ENCODE data around the gene PLD5.
"Not testable (repeated sequence)": the region's sequence is repeated elsewhere in the genome, so short reads cannot be mapped to it uniquely, and the experiment has no call there.

Gene PLD5

DNA sequence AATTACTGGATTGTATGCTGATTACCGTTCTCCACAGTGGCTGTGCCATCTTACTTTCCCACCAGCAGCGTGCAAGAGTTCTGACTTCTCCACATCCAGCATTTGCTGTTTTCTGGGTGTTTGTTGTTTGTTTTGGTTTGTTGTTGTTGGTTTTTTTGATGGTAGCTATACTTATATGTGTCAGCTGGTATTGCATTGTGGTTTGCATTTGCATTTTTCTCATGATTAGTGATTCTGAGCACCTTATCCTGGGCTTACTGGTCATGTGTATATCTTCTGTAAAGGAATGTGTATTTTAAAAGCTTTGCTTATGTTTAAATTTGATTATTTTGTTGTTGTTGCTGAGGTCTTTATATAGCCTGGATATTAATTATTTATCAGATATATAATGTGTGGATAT, 458.7 kb downstream of the PLD5 start:
- no peak overlapping the region for H3K27ac Mint-ChIP-seq
- TF ChIP-seq, protein P1, sequence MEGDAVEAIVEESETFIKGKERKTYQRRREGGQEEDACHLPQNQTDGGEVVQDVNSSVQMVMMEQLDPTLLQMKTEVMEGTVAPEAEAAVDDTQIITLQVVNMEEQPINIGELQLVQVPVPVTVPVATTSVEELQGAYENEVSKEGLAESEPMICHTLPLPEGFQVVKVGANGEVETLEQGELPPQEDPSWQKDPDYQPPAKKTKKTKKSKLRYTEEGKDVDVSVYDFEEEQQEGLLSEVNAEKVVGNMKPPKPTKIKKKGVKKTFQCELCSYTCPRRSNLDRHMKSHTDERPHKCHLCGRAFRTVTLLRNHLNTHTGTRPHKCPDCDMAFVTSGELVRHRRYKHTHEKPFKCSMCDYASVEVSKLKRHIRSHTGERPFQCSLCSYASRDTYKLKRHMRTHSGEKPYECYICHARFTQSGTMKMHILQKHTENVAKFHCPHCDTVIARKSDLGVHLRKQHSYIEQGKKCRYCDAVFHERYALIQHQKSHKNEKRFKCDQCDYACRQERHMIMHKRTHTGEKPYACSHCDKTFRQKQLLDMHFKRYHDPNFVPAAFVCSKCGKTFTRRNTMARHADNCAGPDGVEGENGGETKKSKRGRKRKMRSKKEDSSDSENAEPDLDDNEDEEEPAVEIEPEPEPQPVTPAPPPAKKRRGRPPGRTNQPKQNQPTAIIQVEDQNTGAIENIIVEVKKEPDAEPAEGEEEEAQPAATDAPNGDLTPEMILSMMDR (IDR thresholded peaks at IDR 0.05): no peak
- no peak for DNase-seq
- peaks cover 4% of the 10 kb centered on the region for H3K27me3 Mint-ChIP-seq (ENCODE audit: low read depth, poor library complexity)
- H3K36me3 Mint-ChIP-seq (ENCODE audit: low read depth): no peaks in the 10 kb centered on the region
- no peaks in the 10 kb centered on the region for H3K9me3 Mint-ChIP-seq
- no peak overlapping the region for H3K4me3 Mint-ChIP-seq
- H3K4me1 Mint-ChIP-seq: no peaks in the 10 kb centered on the region

DNA sequence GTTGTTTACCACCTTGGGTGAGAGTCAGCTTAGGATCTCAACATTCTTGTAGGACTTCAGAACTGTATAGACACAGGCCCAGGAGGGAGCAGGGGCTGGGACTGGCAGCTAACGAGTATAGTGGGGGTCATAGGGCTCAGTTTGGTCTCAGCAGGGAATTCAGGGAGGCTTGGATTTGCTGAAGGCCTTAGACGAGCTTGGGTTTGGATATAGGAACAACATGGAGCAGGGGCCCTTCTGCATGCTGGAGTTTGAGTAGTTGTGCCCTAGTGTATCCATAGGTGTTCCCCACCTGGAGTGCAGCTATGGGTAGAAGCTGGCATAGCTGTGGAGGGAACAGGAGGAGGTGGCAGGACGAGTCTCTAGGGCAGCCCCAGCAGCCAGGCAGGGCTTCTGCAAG, 462.2 kb downstream of the PLD5 start:
- no peak overlapping the region for H3K27ac Mint-ChIP-seq
- no peak for DNase-seq
- peaks cover 6% of the 10 kb centered on the region for H3K27me3 Mint-ChIP-seq (ENCODE audit: low read depth, poor library complexity)
- TF ChIP-seq, protein P1 (IDR thresholded peaks at IDR 0.05): no peak
- H3K4me3 Mint-ChIP-seq: no peak overlapping the region
- H3K4me1 Mint-ChIP-seq: no peaks in the 10 kb centered on the region
- no peaks in the 10 kb centered on the region for H3K36me3 Mint-ChIP-seq (ENCODE audit: low read depth)
- H3K9me3 Mint-ChIP-seq: no peaks in the 10 kb centered on the region

DNA sequence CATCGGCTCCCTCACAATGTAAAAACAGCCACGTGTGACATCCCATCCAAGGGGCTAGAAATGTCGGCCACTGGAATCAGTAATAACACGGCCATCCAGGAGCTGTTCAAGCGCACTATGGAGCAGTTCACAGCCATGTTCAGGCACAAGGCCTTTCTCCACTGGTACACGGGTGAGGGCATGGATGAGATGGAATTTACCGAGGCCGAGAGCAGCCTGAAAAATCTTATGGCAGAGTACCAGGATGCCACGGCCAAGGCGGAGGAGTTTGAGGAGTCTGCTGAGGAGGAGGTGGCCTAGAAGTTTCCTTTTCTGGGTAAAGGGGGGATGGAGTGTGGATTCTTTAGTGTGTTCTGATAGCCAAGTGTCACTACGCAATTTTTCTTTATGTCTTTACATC, 464.5 kb downstream of the PLD5 start:
- Mint-ChIP-seq H3K36me3 (ENCODE audit: low read depth) (no peaks in the 10 kb centered on the region), H3K27me3 (ENCODE audit: low read depth, poor library complexity) (peaks cover 2% of the 10 kb centered on the region), H3K9me3 (no peaks in the 10 kb centered on the region), H3K4me1 (peaks cover 16% of the 10 kb centered on the region), H3K27ac (no peak overlapping the region), H3K4me3 (no peak overlapping the region)
- no peak for DNase-seq
- TF ChIP-seq, protein P1 (IDR thresholded peaks at IDR 0.05): no peak

DNA sequence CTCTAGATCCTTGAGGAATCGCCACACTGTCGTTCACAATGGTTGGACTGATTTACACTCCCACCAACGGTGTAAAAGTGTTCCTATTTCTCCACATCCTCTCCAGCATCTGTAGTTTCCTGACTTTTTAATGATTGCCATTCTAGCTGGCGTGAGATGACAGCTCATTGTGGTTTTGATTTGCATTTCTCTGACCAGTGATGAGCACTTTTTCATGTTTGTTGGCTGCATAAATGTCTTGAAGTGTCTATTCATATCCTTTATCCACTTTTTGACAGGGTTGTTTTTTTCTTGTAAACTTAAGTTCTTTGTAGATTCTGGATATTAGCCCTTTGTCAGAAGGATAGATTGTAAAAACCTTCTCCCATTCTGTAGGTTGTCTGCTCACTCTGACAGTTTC, 465.9 kb downstream of the PLD5 start:
- not testable (repeated sequence) for H3K9me3 Mint-ChIP-seq; H3K36me3 Mint-ChIP-seq (ENCODE audit: low read depth); DNase-seq; H3K27me3 Mint-ChIP-seq (ENCODE audit: low read depth, poor library complexity); H3K27ac Mint-ChIP-seq; H3K4me3 Mint-ChIP-seq
- H3K4me1 Mint-ChIP-seq: peaks cover 27% of the 10 kb centered on the region

DNA sequence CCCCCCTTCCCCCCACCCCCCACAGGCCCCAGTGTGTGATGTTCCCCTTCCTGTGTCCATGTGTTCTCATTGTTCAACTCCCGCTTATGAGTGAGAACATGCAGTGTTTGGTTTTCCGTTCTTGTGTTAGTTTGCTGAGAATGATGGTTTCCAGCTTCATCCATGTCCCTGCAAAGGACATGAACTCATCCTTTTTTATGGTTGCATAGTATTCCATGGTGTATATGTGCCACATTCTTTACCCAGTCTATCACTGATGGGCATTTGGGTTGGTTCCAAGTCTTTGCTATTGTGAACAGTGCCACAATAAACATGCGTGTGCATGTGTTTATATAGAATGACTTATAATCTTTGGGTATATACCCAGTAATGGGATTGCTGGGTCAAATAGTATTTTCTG, 466.3 kb downstream of the PLD5 start:
- H3K4me1 Mint-ChIP-seq: peaks cover 31% of the 10 kb centered on the region
- DNase-seq; H3K27me3 Mint-ChIP-seq (ENCODE audit: low read depth, poor library complexity); H3K4me3 Mint-ChIP-seq; H3K36me3 Mint-ChIP-seq (ENCODE audit: low read depth); H3K27ac Mint-ChIP-seq; H3K9me3 Mint-ChIP-seq: not testable (repeated sequence)

DNA sequence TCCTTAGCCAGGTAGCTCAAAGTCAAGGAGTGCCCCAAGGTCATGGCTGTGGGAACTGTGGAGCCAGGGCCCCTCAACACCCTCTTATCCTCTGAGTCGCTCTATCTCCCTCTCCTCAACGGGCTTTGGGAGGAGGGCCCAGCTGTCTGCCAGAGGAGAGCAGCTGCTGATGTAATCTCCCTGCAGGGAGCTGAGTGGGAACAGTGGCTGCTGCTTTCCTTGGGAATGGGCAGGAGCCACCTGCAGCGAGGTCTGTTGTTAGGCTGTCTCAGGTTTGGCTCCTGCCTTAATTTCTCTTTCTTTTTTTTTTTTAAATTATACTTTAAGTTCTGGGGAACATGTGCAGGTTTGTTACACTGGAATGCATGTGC, 466.8 kb downstream of the PLD5 start:
- no peaks in the 10 kb centered on the region for H3K9me3 Mint-ChIP-seq
- DNase-seq: no peak
- TF ChIP-seq, protein P1 (IDR thresholded peaks at IDR 0.05): no peak
- no peak overlapping the region for H3K27ac Mint-ChIP-seq
- H3K27me3 Mint-ChIP-seq (ENCODE audit: low read depth, poor library complexity): peaks cover 2% of the 10 kb centered on the region
- no peak overlapping the region for H3K4me3 Mint-ChIP-seq
- H3K36me3 Mint-ChIP-seq (ENCODE audit: low read depth): no peaks in the 10 kb centered on the region
- peaks cover 35% of the 10 kb centered on the region for H3K4me1 Mint-ChIP-seq

DNA sequence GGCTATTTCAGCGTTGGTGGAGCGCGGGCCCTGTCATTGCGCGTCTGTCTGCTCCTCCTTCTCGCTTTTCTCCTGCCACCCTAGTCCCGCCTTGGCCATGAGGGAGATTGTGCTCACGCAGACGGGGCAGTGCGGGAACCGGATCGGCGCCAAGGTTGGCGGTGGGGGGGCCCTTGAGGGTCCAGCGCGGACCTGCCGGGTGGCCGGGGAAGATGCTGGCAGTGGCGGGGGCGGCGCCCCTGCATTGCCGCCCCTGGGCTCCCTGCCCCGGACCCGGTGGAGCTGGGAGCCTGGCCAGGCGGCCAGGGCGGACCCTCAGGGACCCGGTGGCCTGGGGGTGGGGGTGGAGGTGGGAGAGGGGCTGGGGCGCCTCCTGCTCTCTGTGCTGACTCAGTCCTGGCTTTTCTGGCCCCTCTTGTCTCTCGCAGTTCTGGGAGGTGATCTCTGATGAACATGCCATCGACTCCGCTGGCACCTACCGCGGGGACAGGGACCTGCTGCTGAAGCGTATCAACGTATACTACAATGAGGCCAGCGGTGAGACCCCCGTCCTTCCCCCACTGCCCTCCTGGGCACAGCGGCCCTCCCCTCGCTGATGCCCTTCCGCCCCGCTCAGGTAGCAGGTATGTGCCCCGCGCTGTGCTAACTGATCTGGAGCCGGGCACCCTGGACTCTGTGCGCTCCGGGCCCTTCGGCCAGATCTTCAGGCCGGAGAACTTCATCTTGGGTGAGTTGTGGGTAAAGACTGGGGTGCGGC, 467.3 kb downstream of the PLD5 start:
- Mint-ChIP-seq H3K36me3 (ENCODE audit: low read depth) (no peaks in the 10 kb centered on the region), H3K27ac (no peak overlapping the region), H3K4me3 (no peak overlapping the region), H3K27me3 (ENCODE audit: low read depth, poor library complexity) (peaks cover 2% of the 10 kb centered on the region), H3K4me1 (peaks cover 41% of the 10 kb centered on the region), H3K9me3 (peaks cover 4% of the 10 kb centered on the region)
- TF ChIP-seq, protein P1 (IDR thresholded peaks at IDR 0.05): no peak
- no peak for DNase-seq

Data from nephron progenitor cell (in vitro differentiated cells).